ENCODE measurements around the gene DOK7. TPM values are rescaled to one million over a fixed set of nuclear protein-coding genes. Genes with fewer than 3 reads are reported as not detected.

Gene DOK7
- total RNA-seq, 1 experiment from 2014 or later = 0.26 TPM

DNA sequence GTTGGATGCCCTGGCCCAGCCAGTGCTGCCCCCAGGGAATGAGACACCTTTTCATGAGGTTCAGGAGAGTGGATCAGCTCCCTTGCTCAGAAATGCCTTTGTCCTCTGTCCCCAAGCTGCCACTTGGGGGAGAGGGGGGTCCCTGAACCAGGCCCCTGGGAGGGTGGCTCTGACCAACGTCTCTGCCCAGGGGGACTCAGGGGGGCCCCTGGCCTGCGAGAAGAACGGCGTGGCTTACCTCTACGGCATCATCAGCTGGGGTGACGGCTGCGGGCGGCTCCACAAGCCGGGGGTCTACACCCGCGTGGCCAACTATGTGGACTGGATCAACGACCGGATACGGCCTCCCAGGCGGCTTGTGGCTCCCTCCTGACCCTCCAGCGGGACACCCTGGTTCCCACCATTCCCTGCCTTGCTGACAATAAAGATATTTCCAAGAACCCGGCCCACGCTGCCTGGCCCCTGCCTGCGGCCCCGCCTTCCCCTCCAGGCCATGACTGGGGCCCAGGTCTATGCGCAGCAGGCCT, 14.0 kb upstream of the DOK7 start:
- H3K14ac ChIP-seq (ENCODE audit: insufficient read depth, low read length) = no peak overlapping the region
- H3K27ac ChIP-seq (ENCODE audit: insufficient read length, low read depth, low read length) = no peak overlapping the region
- no peak overlapping the region for H3K4me2 ChIP-seq (ENCODE audit: insufficient read depth, insufficient read length, low read length)
- peak overlapping the region; percentile 25 for H3K18ac ChIP-seq (ENCODE audit: insufficient read length, low read depth, low read length)
- no peaks in the 10 kb centered on the region for H3K23me2 ChIP-seq (ENCODE audit: insufficient read length, low read depth, low read length, poor library complexity, severe bottlenecking)
- H2AK5ac ChIP-seq (ENCODE audit: insufficient read length, low read length) = no peak overlapping the region
- no peaks in the 10 kb centered on the region for H3K36me3 Mint-ChIP-seq (ENCODE audit: insufficient read depth in 1 of 3, low read depth in 3 of 3)
- H3K4me3 Mint-ChIP-seq = no peak overlapping the region
- H3K4ac ChIP-seq (ENCODE audit: low read depth, low read length) = no peak overlapping the region
- no peaks in the 10 kb centered on the region for H3K4me1 Mint-ChIP-seq
- TF ChIP-seq, protein P1, sequence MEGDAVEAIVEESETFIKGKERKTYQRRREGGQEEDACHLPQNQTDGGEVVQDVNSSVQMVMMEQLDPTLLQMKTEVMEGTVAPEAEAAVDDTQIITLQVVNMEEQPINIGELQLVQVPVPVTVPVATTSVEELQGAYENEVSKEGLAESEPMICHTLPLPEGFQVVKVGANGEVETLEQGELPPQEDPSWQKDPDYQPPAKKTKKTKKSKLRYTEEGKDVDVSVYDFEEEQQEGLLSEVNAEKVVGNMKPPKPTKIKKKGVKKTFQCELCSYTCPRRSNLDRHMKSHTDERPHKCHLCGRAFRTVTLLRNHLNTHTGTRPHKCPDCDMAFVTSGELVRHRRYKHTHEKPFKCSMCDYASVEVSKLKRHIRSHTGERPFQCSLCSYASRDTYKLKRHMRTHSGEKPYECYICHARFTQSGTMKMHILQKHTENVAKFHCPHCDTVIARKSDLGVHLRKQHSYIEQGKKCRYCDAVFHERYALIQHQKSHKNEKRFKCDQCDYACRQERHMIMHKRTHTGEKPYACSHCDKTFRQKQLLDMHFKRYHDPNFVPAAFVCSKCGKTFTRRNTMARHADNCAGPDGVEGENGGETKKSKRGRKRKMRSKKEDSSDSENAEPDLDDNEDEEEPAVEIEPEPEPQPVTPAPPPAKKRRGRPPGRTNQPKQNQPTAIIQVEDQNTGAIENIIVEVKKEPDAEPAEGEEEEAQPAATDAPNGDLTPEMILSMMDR (conservative IDR thresholded peaks at IDR 0.05) = no peak
- no peak overlapping the region for H4K5ac ChIP-seq (ENCODE audit: insufficient read length, low read depth, low read length)
- no peak overlapping the region for H3K23ac ChIP-seq (ENCODE audit: insufficient read length, low read depth, low read length)
- peaks cover 26% of the 10 kb centered on the region for H3K27me3 Mint-ChIP-seq (ENCODE audit: low read depth)
- no peaks in the 10 kb centered on the region for H3K4me1 ChIP-seq (ENCODE audit: insufficient read depth, low read length)
- H2AFZ ChIP-seq (ENCODE audit: low read length) = no peak overlapping the region
- no CpG with 5 or more reads among the region's 21 CpGs for WGBS (ENCODE audit: extremely low coverage, insufficient read length, low lambda C conversion rate)
- H4K20me1 ChIP-seq (ENCODE audit: control insufficient read depth, insufficient read depth, insufficient read length) = no peaks in the 10 kb centered on the region
- H2BK15ac ChIP-seq (ENCODE audit: low read depth, low read length) = no peak overlapping the region
- H2BK120ac ChIP-seq (ENCODE audit: low read depth, low read length, poor library complexity, severe bottlenecking) = no peak overlapping the region
- H3K56ac ChIP-seq (ENCODE audit: insufficient read length, low read depth, low read length) = no peak overlapping the region
- H3K27ac Mint-ChIP-seq = no peak overlapping the region
- no peaks in the 10 kb centered on the region for H3K9me3 ChIP-seq (ENCODE audit: control insufficient read depth, low read depth, low read length)
- H4K8ac ChIP-seq (replicated peaks; ENCODE audit: insufficient read length, low read depth, low read length) = no peak overlapping the region
- H2BK20ac ChIP-seq (ENCODE audit: low read depth, low read length, poor library complexity, severe bottlenecking) = no peak overlapping the region
- no peak for DNase-seq
- H3T11ph ChIP-seq (ENCODE audit: low read length) = no peak overlapping the region
- no peak overlapping the region for H2BK5ac ChIP-seq (ENCODE audit: insufficient read length, low read length)
- no peak overlapping the region for H3K9ac ChIP-seq (ENCODE audit: extremely low read depth, insufficient read length, low read length)
- no peaks in the 10 kb centered on the region for H3K79me1 ChIP-seq (ENCODE audit: insufficient read depth, low read depth, low read length, poor library complexity, severe bottlenecking)
- H4K91ac ChIP-seq (ENCODE audit: insufficient read length, low read depth, low read length) = no peak overlapping the region
- H3K9me3 Mint-ChIP-seq = peaks cover 3 to 6% of the 10 kb centered on the region in 2 experiments; a peak in 4 of 5 replicates
- H2BK12ac ChIP-seq (ENCODE audit: insufficient read length, low read depth, low read length) = no peak overlapping the region
- no peaks in the 10 kb centered on the region for H3K27me3 ChIP-seq (ENCODE audit: insufficient read depth, low read length)
- no peaks in the 10 kb centered on the region for H3K79me2 ChIP-seq (ENCODE audit: insufficient read depth, low read length)

Data from H9 (cell line).